HEK293 (cell line): Measurements from ENCODE around the gene JPH4.

Experiments
- CTCF ChIA-PET: fragments of 350-600 bp; formaldehyde crosslinking; extraction: SDS; loops from one replicate; lab custom pipeline; 2021; ENCODE audit warnings: antibody characterized with exemption; lab: Yijun Ruan, JAX
- POLR2A ChIA-PET: fragments of 300-600 bp; formaldehyde crosslinking; extraction: SDS; loops from one replicate; lab custom pipeline; 2020; ENCODE audit warnings: antibody characterized with exemption, inconsistent platforms; lab: Yijun Ruan, JAX
- H3K27ac ChIP-seq: fragments of 200-500 bp; sonication (Bioruptor generic); 2 replicates; pipeline ENCODE4 v1.5.1; 2014; ENCODE audit warnings: low read depth, low read length, control low read depth, inconsistent platforms; ENCODE audit errors: extremely low read depth
- H3K36me3 ChIP-seq, 2 experiments: fragments of 200-500 bp in 1 of 2; sonication (Bioruptor generic) in 1 of 2; 1 replicate in 1 of 2; 2 replicates in 1 of 2; pipeline ENCODE4 v1.5.1; 2014 to 2017; ENCODE audit warnings: inconsistent platforms in 2 of 2, low read length in 2 of 2; ENCODE audit not compliant: control insufficient read depth in 2 of 2, insufficient read depth in 1 of 2
- H3K4me1 ChIP-seq: fragments of 200-500 bp; sonication (Bioruptor generic); 2 replicates; pipeline ENCODE4 v1.5.1; 2014; ENCODE audit warnings: mild to moderate bottlenecking, low read length, inconsistent platforms; ENCODE audit not compliant: control insufficient read depth, insufficient read depth
- H3K4me3 ChIP-seq: 2 replicates; pipeline ENCODE4 v1.5.1; 2011; ENCODE audit warnings: low read depth, mild to moderate bottlenecking, control low read depth, low read length, moderate library complexity
- H3K9me3 ChIP-seq: fragments of 200-500 bp; sonication (Bioruptor generic); 2 replicates; pipeline ENCODE4 v1.5.1; 2014; ENCODE audit warnings: low read depth, low read length, inconsistent platforms; ENCODE audit not compliant: control insufficient read depth, insufficient read depth
- ATF2 ChIP-seq: fragments of 450-650 bp; formaldehyde crosslinking; IDR thresholded peaks from 2 replicates; pipeline ENCODE4 v1.5.1; 2016; ENCODE audit warnings: missing biosample characterization, missing genetic modification characterization, low read depth
- BCL11B ChIP-seq: fragments of 450-650 bp; formaldehyde crosslinking; IDR thresholded peaks from 2 replicates; pipeline ENCODE4 v1.5.1; 2016; ENCODE audit warnings: low read depth, missing biosample characterization, missing genetic modification characterization
- IKZF3 ChIP-seq: fragments of 450-650 bp; IDR thresholded peaks from 2 replicates; pipeline ENCODE4 v1.5.0; 2018; ENCODE audit warnings: missing biosample characterization, mild to moderate bottlenecking, missing genetic modification characterization, moderate library complexity
- PATZ1 ChIP-seq: fragments of 450-650 bp; formaldehyde crosslinking; IDR thresholded peaks from 2 replicates; pipeline ENCODE4 v1.5.1; 2016; ENCODE audit warnings: missing biosample characterization, missing genetic modification characterization
- PRDM10 ChIP-seq: fragments of 450-650 bp; formaldehyde crosslinking; IDR thresholded peaks from 2 replicates; pipeline ENCODE4 v1.5.1; 2016; ENCODE audit warnings: missing biosample characterization, missing genetic modification characterization
- SCRT2 ChIP-seq: fragments of 450-650 bp; formaldehyde crosslinking; IDR thresholded peaks from 2 replicates; pipeline ENCODE4 v1.5.1; 2016; ENCODE audit warnings: missing biosample characterization, missing genetic modification characterization
- SP2 ChIP-seq: fragments of 450-650 bp; formaldehyde crosslinking; IDR thresholded peaks from 2 replicates; pipeline ENCODE4 v1.5.1; 2016; ENCODE audit warnings: missing biosample characterization, missing genetic modification characterization
- SP7 ChIP-seq: fragments of 450-650 bp; formaldehyde crosslinking; IDR thresholded peaks from 2 replicates; pipeline ENCODE4 v1.5.1; 2016; ENCODE audit warnings: missing biosample characterization, missing genetic modification characterization
- WT1 ChIP-seq: fragments of 450-650 bp; formaldehyde crosslinking; IDR thresholded peaks from 2 replicates; pipeline ENCODE4 v1.5.1; 2016; ENCODE audit warnings: missing biosample characterization, missing genetic modification characterization
- ZBTB20 ChIP-seq: fragments of 450-650 bp; formaldehyde crosslinking; IDR thresholded peaks from 2 replicates; pipeline ENCODE4 v1.5.1; 2016; ENCODE audit warnings: missing biosample characterization, missing genetic modification characterization
- ZBTB21 ChIP-seq: fragments of 450-650 bp; formaldehyde crosslinking; IDR thresholded peaks from 2 replicates; pipeline ENCODE4 v1.5.1; 2017; ENCODE audit warnings: missing biosample characterization, missing genetic modification characterization
- ZFP3 ChIP-seq: fragments of 450-650 bp; formaldehyde crosslinking; IDR thresholded peaks from 2 replicates; pipeline ENCODE4 v1.5.1; 2016; ENCODE audit warnings: low read depth, missing biosample characterization, missing genetic modification characterization
- ZNF121 ChIP-seq: fragments of 450-650 bp; formaldehyde crosslinking; IDR thresholded peaks from 2 replicates; pipeline ENCODE4 v1.5.1; 2016; ENCODE audit warnings: missing biosample characterization, missing genetic modification characterization
- ZNF366 ChIP-seq: fragments of 450-650 bp; formaldehyde crosslinking; conservative IDR thresholded peaks from 2 replicates; pipeline ENCODE4 v1.5.1; 2016; ENCODE audit warnings: missing biosample characterization, missing genetic modification characterization
- ZNF391 ChIP-seq: fragments of 450-650 bp; formaldehyde crosslinking; IDR thresholded peaks from 2 replicates; pipeline ENCODE4 v1.5.1; 2016; ENCODE audit warnings: low read depth, missing biosample characterization, missing genetic modification characterization, borderline replicate concordance
- ZNF629 ChIP-seq: fragments of 450-650 bp; formaldehyde crosslinking; IDR thresholded peaks from 2 replicates; pipeline ENCODE4 v1.5.1; 2017; ENCODE audit warnings: missing biosample characterization, missing genetic modification characterization
- ZNF768 ChIP-seq: fragments of 450-650 bp; formaldehyde crosslinking; IDR thresholded peaks from 2 replicates; pipeline ENCODE4 v1.5.1; 2018; ENCODE audit warnings: missing biosample characterization, mild to moderate bottlenecking, missing genetic modification characterization

JPH4 gene

GRCh38 chr14:23550131-23550811 lies 28.3 kb downstream of the JPH4 start (continued):
- TF ChIP-seq BCL11B = no peak

- Histone ChIP-seq H3K4me1 (peaks cover 16% of the 10 kb centered on the region), H3K9me3 (no peaks in the 10 kb centered on the region), H3K36me3 (no peaks in the 10 kb centered on the region), H3K27ac (no peak overlapping the region), H3K4me3 (no peak overlapping the region)
- ChIA-PET POLR2A (interaction anchor here (1.2 kb wide), 1 partner anchor 11 kb away, joined by 3 read pairs; no protein-coding TSS in a partner anchor), CTCF (interaction anchor here (0.7 to 1.7 kb wide), 8 partner anchors 10 to 476 kb away, joined by 3 to 10 read pairs (median 3); no protein-coding TSS in a partner anchor)
- TF ChIP-seq ZBTB20 (peak; percentile 12; the same call in 1 of the 2 replicates), PATZ1 (tag by site-specific recombination) (peak; percentile 35; the same call in 1 of the 2 replicates), ZNF366 (tag by site-specific recombination) (peak; percentile 70), SP7 (peak; percentile 17; the same call in 1 of the 2 replicates), ZFP3 (tag by site-specific recombination) (no peak), IKZF3 (tag by site-specific recombination) (0 out of 2 replicates have a peak, but pooled peaks have one; percentile 32), PRDM10 (tag by site-specific recombination) (peak; percentile 86), SP2 (tag by site-specific recombination) (peak; percentile 13; the same call in 1 of the 2 replicates), ZNF391 (tag by site-specific recombination) (no peak), ZNF768 (no peak), ZNF121 (no peak), ATF2 (tag by site-specific recombination) (peak; percentile 89), SCRT2 (no peak), ZBTB21 (tag by site-specific recombination) (peak; percentile 94), WT1 (tag by site-specific recombination) (peak; percentile 58), ZNF629 (tag by site-specific recombination) (peak; percentile 96)
- TF ChIP-seq, all 188 proteins: peak for 11
Observed at GRCh38 chr14:23548351-23549318, 30.0 kb downstream of the JPH4 start.
